Measurements from ENCODE around the gene PEX3. TPM values are rescaled to one million over a fixed set of nuclear protein-coding genes. Genes with fewer than 3 reads are reported as not detected.

The PEX3 gene
- total and polyA plus RNA-seq, 8 donors, result 2.8 to 9.6 (median 6.6) TPM

GRCh38 chr6:143540192-143540591 lies 89.6 kb downstream of the PEX3 start:
- no peaks in the 10 kb centered on the region for H3K4me1 ChIP-seq
- intact Hi-C loops (cut with DNase I), result no loop called here
- H3K27me3 ChIP-seq, result no peaks in the 10 kb centered on the region
- 73 to 82% methylated on average over 3 of the region's 3 CpGs for WGBS, 2 donors
- H3K27ac ChIP-seq, result no peak overlapping the region
- H3K9me3 ChIP-seq, result no peaks in the 10 kb centered on the region
- ATAC-seq (no peak), DNase-seq (no peak), FAIRE-seq (no peak)
- H3K4me3 ChIP-seq, result no peak overlapping the region
- no peak for TF ChIP-seq CTCF (IDR thresholded peaks at IDR 0.05)
- H3K36me3 ChIP-seq, result no peaks in the 10 kb centered on the region

Other genes starting within 250 kb of the PEX3 start
- gene ADAT2, start 110 bp upstream of the PEX3 start, total RNA-seq, result 1 to 10 TPM; 1.9 to 6.3 (median 3.5) TPM
- 10 to 100 TPM; 11.0 to 12.1 TPM for gene ADAT2, start 110 bp upstream of the PEX3 start, polyA plus RNA-seq
- gene FUCA2, start 60.9 kb downstream of the PEX3 start, total RNA-seq, result 10 to 100 TPM; 21.0 to 36.7 (median 29.3) TPM
- 10 to 100 TPM; 16.2 to 26.9 TPM for gene FUCA2, start 60.9 kb downstream of the PEX3 start, polyA plus RNA-seq
- 10 to 100 TPM in 2 of 6 donors, 1 to 10 TPM in 4; 5.9 to 19.0 (median 8.9) TPM for gene PHACTR2, start 227.2 kb downstream of the PEX3 start, total RNA-seq
- 1 to 10 TPM; 2.7 to 3.1 TPM for gene PHACTR2, start 227.2 kb downstream of the PEX3 start, polyA plus RNA-seq